ENCODE measurements around the gene SLC38A1. TPM values are rescaled to one million over a fixed set of nuclear protein-coding genes. Genes with fewer than 3 reads are reported as not detected.

SLC38A1 gene
- polyA plus RNA-seq, 1 of the 3 experiments (the other 2 are of a cell fraction): 20.7 TPM

GRCh38 chr12:46259713-46260112, 9.1 kb downstream of the SLC38A1 start (continued):
- TF ChIP-seq REST (IDR thresholded peaks at IDR 0.05; ENCODE audit: low read depth, low read length): no peak
- no peak for TF ChIP-seq JUND (IDR thresholded peaks at IDR 0.05)
- TF ChIP-seq ZBTB33 (IDR thresholded peaks at IDR 0.05; ENCODE audit: borderline replicate concordance, low read depth): no peak
- no peak for TF ChIP-seq SIN3A (IDR thresholded peaks at IDR 0.05; ENCODE audit: borderline replicate concordance, low read depth, low read length)

GRCh38 chr12:46259071-46259470, 9.8 kb downstream of the SLC38A1 start:
- peaks cover 23 to 33% of the 10 kb centered on the region in 2 experiments; a peak in 3 of 4 replicates for H3K4me1 ChIP-seq (ENCODE audit: control insufficient read depth in 1 of 2, insufficient read depth in 2 of 2, low read depth in 1 of 2, low read length in 1 of 2)
- H3K9ac ChIP-seq: no peak overlapping the region
- WGBS (ENCODE audit: low lambda C conversion rate): 98% methylated on average over 4 of the region's 4 CpGs
- peaks cover 14 to 25% of the 10 kb centered on the region in 2 experiments for H3K36me3 ChIP-seq (replicated peaks in 1 of 2; ENCODE audit: control insufficient read depth in 1 of 2, insufficient read depth in 2 of 2, low read length in 1 of 2)
- H2AFZ ChIP-seq (ENCODE audit: low read depth): no peak overlapping the region
- no peak overlapping the region for H3K4me2 ChIP-seq
- POLR2A ChIA-PET: no interaction called here
- DNase-seq: no peak
- peaks cover 58% of the 10 kb centered on the region for H4K20me1 ChIP-seq (ENCODE audit: insufficient read depth)
- H3K27ac ChIP-seq (ENCODE audit: low read depth in 2 of 2, low read length in 1 of 2): no peak overlapping the region; a peak in 1 of 4 replicates
- H3K27me3 ChIP-seq (ENCODE audit: insufficient read depth): no peaks in the 10 kb centered on the region
- no peaks in the 10 kb centered on the region for H3K9me3 ChIP-seq
- CTCF ChIA-PET: no interaction called here
- no peak overlapping the region for H3K4me3 ChIP-seq (ENCODE audit: low read depth in 2 of 2, low read length in 1 of 2)
- H3K79me2 ChIP-seq (ENCODE audit: insufficient read depth): peaks cover 100% of the 10 kb centered on the region
- H3K9me2 ChIP-seq: no peaks in the 10 kb centered on the region
- TF ChIP-seq RFX5 (IDR thresholded peaks at IDR 0.05; ENCODE audit: low read length) (no peak), CHD2 (IDR thresholded peaks at IDR 0.05; ENCODE audit: low read length, partially characterized antibody) (no peak), IRF3 (IDR thresholded peaks at IDR 0.05; ENCODE audit: low read depth, low read length) (no peak), YY1 (IDR thresholded peaks at IDR 0.05; ENCODE audit: low read depth) (no peak), SMC3 (IDR thresholded peaks at IDR 0.05; ENCODE audit: low read depth, low read length) (no peak), USF2 (IDR thresholded peaks at IDR 0.05; ENCODE audit: borderline replicate concordance, low read depth, low read length) (no peak), REST (IDR thresholded peaks at IDR 0.05; ENCODE audit: low read depth, low read length) (no peak), FOXM1 (IDR thresholded peaks at IDR 0.05; ENCODE audit: low read depth) (no peak), NFIC (IDR thresholded peaks at IDR 0.05; ENCODE audit: borderline replicate concordance) (no peak)
- H3F3A ChIP-seq (replicated peaks; ENCODE audit: insufficient read depth): peaks cover 11% of the 10 kb centered on the region

Measured in SK-N-SH (cell line).